ENCODE data around the gene PDE10A.

- TF ChIP-seq CTCF (IDR thresholded peaks at IDR 0.05) (no peak), EP300 (IDR thresholded peaks at IDR 0.05) (no peak)
Measured at GRCh38 chr6:165446331-165446730, 216.7 kb downstream of the PDE10A start.

Measured in tibial nerve (tissue), 4 donors.